H1 (cell line): ENCODE measurements around the gene CNBD2. TPM values are rescaled to one million over a fixed set of nuclear protein-coding genes. Genes with fewer than 3 reads are reported as not detected.
"Not testable (repeated sequence)": the region's sequence is repeated elsewhere in the genome, so short reads cannot be mapped to it uniquely, and the experiment has no call there.

Experiments
- CTCF ChIA-PET: fragments of 300-600 bp; sonication (Branson Sonifier 250); formaldehyde crosslinking; loops from one replicate; lab custom pipeline; 2021; ENCODE audit not compliant: partially characterized antibody; lab: Charles Lee
- POLR2A ChIA-PET: fragments of 300-600 bp; sonication (Branson Sonifier 250); formaldehyde crosslinking; loops from one replicate; lab custom pipeline; 2021; ENCODE audit warnings: inconsistent platforms; ENCODE audit not compliant: partially characterized antibody; lab: Charles Lee
- DNase-seq, 2 experiments: peaks; one replicate each; pipeline versions ENCODE4 v3.0.0 to v3.0.0-alpha.2; 2010 to 2022; ENCODE audit warnings: low spot score in 2 of 2, low read depth in 1 of 2, mixed read lengths in 1 of 2
- FAIRE-seq: peaks from 2 replicates; lab custom pipeline; 2011; peaks lifted over from hg19 to GRCh38; lab: Jason Lieb, UNC
- H2AFZ ChIP-seq: 2 replicates; pipeline ENCODE4 v1.8.1; 2012; ENCODE audit warnings: low read length, inconsistent platforms
- H2AK5ac ChIP-seq: 2 replicates; pipeline ENCODE4 v1.6.1; 2013; ENCODE audit warnings: low read depth, low read length
- H2BK120ac ChIP-seq: replicated peaks from 2 replicates; pipeline ENCODE3; 2013; ENCODE audit warnings: low read depth, low read length, inconsistent platforms
- H2BK12ac ChIP-seq: 2 replicates; pipeline ENCODE4 v1.6.1; 2013; ENCODE audit warnings: low read depth, low read length
- H2BK15ac ChIP-seq: 2 replicates; pipeline ENCODE4 v1.6.1; 2013; ENCODE audit warnings: low read length
- H2BK20ac ChIP-seq: 2 replicates; pipeline ENCODE4 v1.6.1; 2013; ENCODE audit warnings: low read length
- H2BK5ac ChIP-seq: 2 replicates; pipeline ENCODE4 v1.6.1; 2013; ENCODE audit warnings: low read depth, low read length
- H3K14ac ChIP-seq: 2 replicates; pipeline ENCODE4 v1.6.1; 2013; ENCODE audit warnings: inconsistent platforms; ENCODE audit not compliant: insufficient read length
- H3K18ac ChIP-seq: 2 replicates; pipeline ENCODE4 v1.6.1; 2013; ENCODE audit warnings: low read length; ENCODE audit errors: extremely low read depth
- H3K23ac ChIP-seq: 2 replicates; pipeline ENCODE4 v1.6.1; 2013; ENCODE audit warnings: inconsistent platforms; ENCODE audit not compliant: insufficient read length
- H3K23me2 ChIP-seq: 2 replicates; pipeline ENCODE4 v1.6.1; 2013; ENCODE audit warnings: low read depth, low read length
- H3K27ac ChIP-seq: 2 replicates; pipeline ENCODE4 v1.6.1; 2011; ENCODE audit warnings: low read depth, low read length, inconsistent platforms
- H3K27me3 ChIP-seq, 4 experiments: replicated peaks in 1 of 4; 1 replicate in 1 of 4; 2 replicates in 3 of 4; pipeline versions ENCODE4 v1.6.1 to v1.8.1; 2011 to 2013; ENCODE audit warnings: low read length in 3 of 4, mild to moderate bottlenecking in 3 of 4, inconsistent platforms in 2 of 4, mixed read lengths in 2 of 4, moderate library complexity in 1 of 4; ENCODE audit not compliant: control insufficient read depth in 3 of 4, insufficient read depth in 3 of 4; ENCODE audit errors: extremely low read depth in 1 of 4
- H3K36me3 ChIP-seq, 4 experiments: 2 replicates each; pipeline versions ENCODE4 v1.6.1 to v1.8.1; 2011 to 2013; ENCODE audit warnings: mild to moderate bottlenecking in 4 of 4, low read length in 3 of 4, moderate library complexity in 2 of 4, control low read depth in 1 of 4, inconsistent platforms in 1 of 4; ENCODE audit not compliant: insufficient read depth in 4 of 4, control insufficient read depth in 2 of 4
- H3K4ac ChIP-seq: replicated peaks from 2 replicates; pipeline ENCODE3; 2013; ENCODE audit warnings: low read length, low read depth, mixed read lengths, inconsistent platforms; ENCODE audit not compliant: insufficient read length
- H3K4me1 ChIP-seq, 4 experiments: replicated peaks in 1 of 4; 1 replicate in 1 of 4; 2 replicates in 3 of 4; pipeline versions ENCODE4 v1.6.1 to v1.8.1; 2011 to 2013; ENCODE audit warnings: low read length in 3 of 4, inconsistent platforms in 2 of 4, mixed read lengths in 1 of 4; ENCODE audit not compliant: insufficient read depth in 4 of 4, control insufficient read depth in 3 of 4
- H3K4me2 ChIP-seq, 2 experiments: 2 replicates each; pipeline versions ENCODE4 v1.6.1 to v1.8.1; 2011 to 2013; ENCODE audit warnings: low read depth in 2 of 2, low read length in 2 of 2, control low read depth in 1 of 2, inconsistent platforms in 1 of 2, mild to moderate bottlenecking in 1 of 2; ENCODE audit not compliant: insufficient read depth in 1 of 2
- H3K4me3 ChIP-seq, 4 experiments: fragments of 200-600, 300-600 bp in 1 of 4; sonication (generic), shearing (Covaris generic), sonication (Bioruptor Twin) in 1 of 4; 2 replicates each; pipeline versions ENCODE4 v1.5.1 to v1.8.1; 2011 to 2016; ENCODE audit warnings: low read length in 4 of 4, low read depth in 3 of 4, control low read depth in 2 of 4, inconsistent platforms in 2 of 4, mild to moderate bottlenecking in 2 of 4, mixed read lengths in 1 of 4, moderate library complexity in 1 of 4; ENCODE audit not compliant: insufficient read depth in 2 of 4; ENCODE audit errors: extremely low read depth in 1 of 4
- H3K56ac ChIP-seq: replicated peaks from 2 replicates; pipeline ENCODE3; 2013; ENCODE audit warnings: low read depth, mild to moderate bottlenecking, mixed read lengths, low read length, inconsistent platforms; ENCODE audit not compliant: insufficient read length
- H3K79me1 ChIP-seq: 2 replicates; pipeline ENCODE4 v1.6.1; 2013; ENCODE audit warnings: low read depth, low read length, control low read depth
- H3K79me2 ChIP-seq, 2 experiments: 2 replicates each; pipeline versions ENCODE4 v1.6.1 to v1.8.1; 2012 to 2013; ENCODE audit warnings: low read length in 2 of 2, mild to moderate bottlenecking in 2 of 2, inconsistent platforms in 1 of 2; ENCODE audit not compliant: insufficient read depth in 2 of 2, control insufficient read depth in 1 of 2
- H3K9ac ChIP-seq, 4 experiments: replicated peaks in 1 of 4; 1 replicate in 1 of 4; 2 replicates in 3 of 4; pipeline versions ENCODE4 v1.6.1 to v1.8.1; 2011 to 2013; ENCODE audit warnings: low read depth in 3 of 4, low read length in 3 of 4, control low read depth in 2 of 4, mild to moderate bottlenecking in 2 of 4, moderate library complexity in 2 of 4, inconsistent platforms in 1 of 4; ENCODE audit errors: extremely low read depth in 1 of 4
- H3K9me3 ChIP-seq, 2 experiments: 2 replicates each; pipeline versions ENCODE4 v1.6.1 to v1.8.1; 2012 to 2013; ENCODE audit warnings: mild to moderate bottlenecking in 2 of 2, moderate library complexity in 2 of 2, control low read depth in 1 of 2, inconsistent platforms in 1 of 2, low read depth in 1 of 2, low read length in 1 of 2, mixed read lengths in 1 of 2; ENCODE audit not compliant: insufficient read depth in 2 of 2
- H4K20me1 ChIP-seq, 2 experiments: replicated peaks in 1 of 2; 2 replicates each; pipeline versions ENCODE3 to v1.8.1; 2011 to 2013; ENCODE audit warnings: inconsistent platforms in 2 of 2, low read length in 2 of 2, mild to moderate bottlenecking in 1 of 2; ENCODE audit not compliant: insufficient read depth in 2 of 2, control insufficient read depth in 1 of 2
- H4K5ac ChIP-seq: 2 replicates; pipeline ENCODE4 v1.6.1; 2013; ENCODE audit warnings: low read length, low read depth, mixed read lengths, inconsistent platforms; ENCODE audit not compliant: insufficient read length
- H4K8ac ChIP-seq: 2 replicates; pipeline ENCODE4 v1.8.0; 2013; ENCODE audit warnings: mild to moderate bottlenecking, moderate library complexity, low read length, inconsistent platforms; ENCODE audit not compliant: insufficient read depth; ENCODE audit errors: extremely low read depth
- H4K91ac ChIP-seq: replicated peaks from 2 replicates; pipeline ENCODE3; 2013; ENCODE audit warnings: low read length, mixed read lengths, inconsistent platforms; ENCODE audit not compliant: insufficient read length
- WGBS, 2 experiments: shearing (Covaris generic) in 1 of 2; methylation state at CpG; one replicate each; pipeline versions ENCODE4 v1.1.6 to v1.1.7; 2013 to 2015; ENCODE audit warnings: low lambda C conversion rate in 2 of 2, mixed read lengths in 2 of 2, inconsistent platforms in 1 of 2, low coverage in 1 of 2, missing lambda C conversion rate in 1 of 2; ENCODE audit not compliant: insufficient replicate concordance in 2 of 2, insufficient coverage in 1 of 2, insufficient read length in 1 of 2; ENCODE audit errors: extremely low coverage in 1 of 2, missing lambda C conversion rate in 1 of 2; 5-methylcytosine and 5-hydroxymethylcytosine counted together
- polyA plus RNA-seq, 7 experiments: library from polyadenylated mRNA; depleted of rRNA in 3 of 7; stranded (reverse) in 5 of 7; unstranded in 2 of 7; fragments of >200 nt in 5 of 7; fragments of 200-250 nt in 2 of 7; gene quantifications; 1 replicate in 5 of 7; 2 replicates in 1 of 7; 4 replicates in 1 of 7; pipeline versions ENCODE4 v1.2.1 to v1.2.3, GENCODE V29; 2011 to 2013; ENCODE audit warnings: missing spikeins in 2 of 7, mixed read lengths in 2 of 7
- total RNA-seq: library from RNA; stranded (reverse); fragmentation: NEBNext Ultra II Directional; extraction: Animal tissue kit (Norgen Biotek cat#: 25700); gene quantifications from 2 replicates; pipeline ENCODE4 v1.2.1, GENCODE V29; 2021

CNBD2 gene
- total and polyA plus RNA-seq, 2 of the 8 experiments (the other 6 are each of a cell fraction or from before 2014, with no cell fraction given), result 2.6 to 4.5 TPM

DNA sequence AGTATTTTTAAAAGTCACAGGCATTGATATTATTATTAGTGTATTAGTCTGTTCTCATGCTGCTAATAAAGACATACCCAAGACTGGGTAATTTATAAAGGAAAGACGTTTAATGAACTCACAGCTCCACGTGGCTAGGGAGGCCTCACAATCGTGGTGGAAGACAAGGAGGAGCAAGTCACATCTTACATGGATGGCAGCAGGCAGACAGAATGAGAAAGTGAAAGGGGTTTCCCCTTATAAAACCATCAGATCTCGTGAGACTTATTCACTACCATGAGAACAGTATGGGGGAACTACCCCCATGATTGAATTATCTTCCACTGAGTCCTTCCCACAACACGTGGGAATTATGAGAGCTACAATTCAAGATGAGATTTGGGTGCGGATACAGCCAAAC lies 9.1 kb upstream of the CNBD2 start:
- H2BK20ac ChIP-seq, H3K23me2 ChIP-seq, H3K14ac ChIP-seq, H3K79me2 ChIP-seq, H3K18ac ChIP-seq, H3K4me3 ChIP-seq, H2BK5ac ChIP-seq, H3K9ac ChIP-seq, H4K20me1 ChIP-seq, H3K36me3 ChIP-seq, H2BK12ac ChIP-seq, H3K27me3 ChIP-seq, H3K4ac ChIP-seq, H2AFZ ChIP-seq, H2BK120ac ChIP-seq, H2BK15ac ChIP-seq, H3K56ac ChIP-seq, H3K4me1 ChIP-seq, H3K4me2 ChIP-seq, DNase-seq, FAIRE-seq, H3K27ac ChIP-seq, H4K8ac ChIP-seq, H4K5ac ChIP-seq, H2AK5ac ChIP-seq, H3K9me3 ChIP-seq, H3K23ac ChIP-seq, H3K79me1 ChIP-seq, H4K91ac ChIP-seq: not testable (repeated sequence)
- WGBS, 2 experiments, result 90% methylated on average over 6 of the region's 6 CpGs; no CpG with 5 or more reads in 1 of the 2 experiments
- POLR2A ChIA-PET, result interaction anchor here (0.9 kb wide), 1 partner anchor 217 kb away, joined by 3 read pairs; the partner anchor contains the start of gene RBM39
- CTCF ChIA-PET, result interaction anchor here (0.9 to 2.3 kb wide), 5 partner anchors 11 to 493 kb away, joined by 3 to 8 read pairs (median 5); no protein-coding TSS in a partner anchor
